D721Med (cell line): Measurements from ENCODE around the gene ESRRA.

Source experiments
- DNase-seq: peaks from one replicate; pipeline ENCODE4 v3.0.0; 2011; ENCODE audit warnings: low spot score; ENCODE audit not compliant: insufficient read length
- FAIRE-seq: peaks from 2 replicates; lab custom pipeline; 2011; peaks lifted over from hg19 to GRCh38; lab: Jason Lieb, UNC
- TF ChIP-seq, protein P1 (sequence below): IDR thresholded peaks from 2 replicates; pipeline ENCODE4 v1.5.1; 2012; ENCODE audit warnings: mild to moderate bottlenecking, control low read depth; ENCODE audit not compliant: insufficient read depth; ENCODE audit errors: missing control alignments

The ESRRA gene

DNA sequence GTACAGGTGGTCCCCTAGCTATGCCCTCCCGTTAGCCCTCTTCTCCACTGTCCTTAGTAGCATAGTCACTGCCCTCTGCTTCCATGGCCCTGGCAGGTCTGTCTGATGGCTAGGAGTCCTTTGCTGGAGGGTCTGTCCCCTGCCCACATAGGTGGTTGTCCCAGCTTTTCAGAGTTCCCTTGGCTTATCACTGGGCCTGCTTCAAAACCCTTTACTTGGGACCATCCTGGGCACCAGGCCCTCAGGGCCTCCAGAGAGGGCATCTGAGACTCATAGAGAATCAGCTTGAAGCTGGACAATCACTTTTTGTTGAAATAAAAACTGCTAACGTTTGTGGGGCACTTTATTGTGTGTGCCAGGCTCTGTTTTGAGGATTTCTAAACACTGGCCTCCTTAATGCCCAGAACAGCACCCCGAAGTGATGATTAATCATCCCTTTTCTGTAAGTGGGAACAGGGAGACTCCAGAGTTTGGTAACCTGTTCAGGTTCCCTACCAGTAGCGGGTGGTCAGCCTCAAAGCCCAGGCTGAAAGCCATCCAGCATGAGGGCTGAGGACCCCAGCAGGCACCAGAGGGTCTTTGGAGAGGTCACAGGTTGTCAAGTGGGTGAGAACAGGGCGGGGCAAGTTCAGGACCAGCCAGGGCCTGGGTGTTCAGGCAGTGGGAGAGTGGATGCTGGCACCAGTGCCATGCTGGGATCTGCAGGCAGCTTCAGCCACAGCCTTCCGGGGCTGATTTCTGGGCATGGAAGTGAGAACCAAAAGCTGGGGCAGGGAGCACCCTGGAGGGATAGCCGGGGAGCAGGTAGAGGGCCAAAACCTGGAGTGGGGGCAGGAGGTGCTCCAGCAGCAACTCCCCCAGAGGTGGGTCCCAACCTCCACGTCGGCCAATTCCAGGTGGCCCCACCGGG, 14.7 kb upstream of the ESRRA start:
- TF ChIP-seq, protein P1, sequence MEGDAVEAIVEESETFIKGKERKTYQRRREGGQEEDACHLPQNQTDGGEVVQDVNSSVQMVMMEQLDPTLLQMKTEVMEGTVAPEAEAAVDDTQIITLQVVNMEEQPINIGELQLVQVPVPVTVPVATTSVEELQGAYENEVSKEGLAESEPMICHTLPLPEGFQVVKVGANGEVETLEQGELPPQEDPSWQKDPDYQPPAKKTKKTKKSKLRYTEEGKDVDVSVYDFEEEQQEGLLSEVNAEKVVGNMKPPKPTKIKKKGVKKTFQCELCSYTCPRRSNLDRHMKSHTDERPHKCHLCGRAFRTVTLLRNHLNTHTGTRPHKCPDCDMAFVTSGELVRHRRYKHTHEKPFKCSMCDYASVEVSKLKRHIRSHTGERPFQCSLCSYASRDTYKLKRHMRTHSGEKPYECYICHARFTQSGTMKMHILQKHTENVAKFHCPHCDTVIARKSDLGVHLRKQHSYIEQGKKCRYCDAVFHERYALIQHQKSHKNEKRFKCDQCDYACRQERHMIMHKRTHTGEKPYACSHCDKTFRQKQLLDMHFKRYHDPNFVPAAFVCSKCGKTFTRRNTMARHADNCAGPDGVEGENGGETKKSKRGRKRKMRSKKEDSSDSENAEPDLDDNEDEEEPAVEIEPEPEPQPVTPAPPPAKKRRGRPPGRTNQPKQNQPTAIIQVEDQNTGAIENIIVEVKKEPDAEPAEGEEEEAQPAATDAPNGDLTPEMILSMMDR, result no peak
- no peak for FAIRE-seq
- DNase-seq, result no peak

DNA sequence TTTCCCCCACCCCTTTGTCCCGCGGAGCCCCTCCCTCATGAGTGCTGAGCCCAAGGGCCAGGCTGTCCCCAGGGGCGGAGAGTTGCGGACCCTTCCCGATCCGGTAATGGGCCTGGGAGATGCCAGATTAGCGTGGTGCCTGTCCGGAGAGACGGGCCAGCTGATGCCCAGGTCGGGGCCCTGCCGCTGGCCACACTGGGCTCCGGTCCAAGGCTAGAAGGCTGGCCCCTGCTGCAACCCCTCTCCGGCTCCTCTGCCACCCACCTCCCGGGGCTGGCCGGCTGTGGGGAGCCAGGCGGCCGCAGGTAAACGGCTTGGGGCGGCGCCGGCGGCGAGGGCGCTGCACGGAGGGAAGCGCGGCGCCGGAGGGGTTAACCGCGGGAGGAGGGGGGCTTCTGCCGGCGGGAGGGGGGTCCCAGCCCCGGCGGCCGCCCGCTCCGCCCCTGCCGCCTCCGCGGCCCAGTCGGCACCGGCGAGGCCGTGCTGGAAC, 14.0 kb upstream of the ESRRA start, which contains the start of gene KCNK4:
Gene KCNK4 (plus strand): TSS at position 41 of the 490 bp plus-strand sequence. CDS start 1,717 bp downstream, outside the sequence.
- FAIRE-seq (no peak), DNase-seq (no peak)
- TF ChIP-seq, protein P1, result no peak

DNA sequence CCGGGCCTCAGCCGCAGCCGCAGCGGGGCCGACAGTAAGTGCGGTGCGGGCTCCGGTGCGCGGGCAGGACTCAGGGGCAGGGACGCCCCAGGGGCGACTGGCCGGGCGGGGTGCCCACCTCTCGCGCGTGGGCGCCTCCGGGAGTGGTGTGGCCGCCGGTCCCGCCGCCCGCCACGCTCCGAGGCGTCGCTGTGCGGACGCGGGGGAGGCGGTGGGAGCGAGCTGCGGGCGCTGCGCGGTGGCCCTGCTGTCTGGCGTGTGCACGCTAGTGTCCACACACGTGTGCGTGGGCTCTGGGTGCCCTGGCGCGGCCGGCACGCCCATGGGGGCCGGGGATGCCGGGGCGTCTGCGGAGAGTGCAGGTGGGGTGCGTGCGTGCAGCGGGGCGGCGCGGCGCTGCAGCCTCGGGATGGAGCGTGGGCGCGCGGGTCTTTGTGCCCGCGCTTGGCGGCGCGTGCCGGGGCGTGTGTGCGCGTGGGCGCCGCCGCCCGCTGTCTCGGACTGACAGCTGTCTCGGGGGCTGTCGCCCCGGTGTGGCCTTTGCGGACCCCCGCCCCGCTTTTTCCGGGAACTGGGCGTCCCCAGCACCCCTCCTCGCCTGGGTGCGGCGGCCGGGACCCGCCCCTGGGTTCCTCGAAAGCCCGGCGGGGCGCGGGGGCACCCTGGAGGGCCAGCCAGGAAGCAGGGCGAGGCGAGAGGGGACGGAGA, 13.4 kb upstream of the ESRRA start:
- FAIRE-seq (no peak), DNase-seq (no peak)
- TF ChIP-seq, protein P1, result no peak

DNA sequence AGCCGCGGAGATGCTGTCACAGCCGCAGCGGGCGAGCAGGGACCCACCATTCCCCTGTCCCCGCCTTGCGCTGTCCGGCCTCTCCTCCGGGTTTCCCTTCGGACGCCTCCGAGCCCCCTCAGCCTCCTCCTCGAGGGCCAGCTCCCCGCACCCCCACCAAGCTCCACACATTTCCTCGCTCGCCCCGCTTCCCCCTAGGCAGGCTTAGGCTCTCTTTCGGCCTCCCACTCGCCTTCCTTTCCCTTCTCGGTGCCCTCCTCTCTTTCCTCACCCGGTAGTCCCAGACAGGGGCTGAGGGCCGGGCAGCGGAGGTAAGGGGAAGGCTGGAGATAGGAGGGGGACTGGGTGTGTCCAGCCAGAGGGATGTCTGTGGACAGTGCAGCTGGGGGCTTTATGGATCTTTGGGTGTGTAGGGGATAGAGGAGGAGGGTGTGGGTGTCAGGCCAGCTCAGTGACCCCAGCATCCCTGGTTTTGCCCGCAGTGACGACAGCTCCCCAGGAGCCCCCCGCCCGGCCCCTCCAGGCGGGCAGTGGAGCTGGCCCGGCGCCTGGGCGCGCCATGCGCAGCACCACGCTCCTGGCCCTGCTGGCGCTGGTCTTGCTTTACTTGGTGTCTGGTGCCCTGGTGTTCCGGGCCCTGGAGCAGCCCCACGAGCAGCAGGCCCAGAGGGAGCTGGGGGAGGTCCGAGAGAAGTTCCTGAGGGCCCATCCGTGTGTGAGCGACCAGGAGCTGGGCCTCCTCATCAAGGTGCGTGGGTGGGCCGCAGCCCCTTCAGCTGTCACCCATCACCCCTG, 12.7 kb upstream of the ESRRA start:
- FAIRE-seq (no peak), DNase-seq (no peak)
- TF ChIP-seq, protein P1, result no peak

DNA sequence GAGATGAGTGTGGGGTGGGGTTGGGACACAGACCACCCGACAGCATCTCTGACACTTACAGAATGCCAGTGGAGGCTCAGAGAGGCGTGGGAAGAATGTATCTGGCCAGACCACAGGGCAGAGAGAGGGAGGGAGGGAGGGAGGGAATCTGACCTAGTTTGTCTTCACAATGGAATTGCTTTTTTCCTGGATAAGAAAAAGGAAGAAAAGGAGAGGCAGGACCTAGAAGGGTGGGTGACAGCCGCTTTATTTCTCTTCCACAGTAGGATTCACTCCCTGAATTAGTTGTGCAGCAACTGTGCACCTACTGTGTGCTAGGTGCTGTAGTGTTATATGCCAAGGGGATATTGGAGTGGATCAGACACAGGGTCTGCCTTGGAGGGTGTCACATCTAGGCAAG, 10.6 kb upstream of the ESRRA start:
- FAIRE-seq, result no peak
- TF ChIP-seq, protein P1, result no peak
- no peak for DNase-seq

DNA sequence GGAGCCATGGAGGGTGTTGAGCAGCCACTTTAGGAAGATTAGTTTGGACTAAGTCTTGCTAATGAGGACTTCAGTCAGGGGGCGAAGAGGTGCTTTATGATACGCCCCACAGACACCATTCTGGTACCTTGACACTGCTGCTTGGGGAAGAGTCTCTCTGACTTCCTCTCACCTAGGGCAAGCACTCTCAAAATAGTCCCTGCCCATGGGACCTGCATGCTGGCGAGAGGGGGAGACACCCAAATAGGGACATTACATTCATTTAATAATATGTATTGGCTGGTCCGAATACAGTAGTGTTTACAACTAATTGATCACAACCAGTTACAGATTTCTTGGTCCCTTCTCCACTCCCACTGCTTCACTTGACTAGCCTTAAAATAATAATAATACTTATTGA, 9.6 kb upstream of the ESRRA start:
- TF ChIP-seq, protein P1, result no peak
- no peak for FAIRE-seq

More for the DNA sequence above, 9.6 kb upstream of the ESRRA start:
- DNase-seq, result no peak
